Activated gamma-delta T cell treated with Interleukin-2 at 50 U/mL for 16 hours (primary cell): Measurements from ENCODE around the gene VAV3.

ENCODE experiments used
- DNase-seq: peaks from one replicate; pipeline ENCODE4 v3.0.0-alpha.2; 2020

VAV3 gene

DNA sequence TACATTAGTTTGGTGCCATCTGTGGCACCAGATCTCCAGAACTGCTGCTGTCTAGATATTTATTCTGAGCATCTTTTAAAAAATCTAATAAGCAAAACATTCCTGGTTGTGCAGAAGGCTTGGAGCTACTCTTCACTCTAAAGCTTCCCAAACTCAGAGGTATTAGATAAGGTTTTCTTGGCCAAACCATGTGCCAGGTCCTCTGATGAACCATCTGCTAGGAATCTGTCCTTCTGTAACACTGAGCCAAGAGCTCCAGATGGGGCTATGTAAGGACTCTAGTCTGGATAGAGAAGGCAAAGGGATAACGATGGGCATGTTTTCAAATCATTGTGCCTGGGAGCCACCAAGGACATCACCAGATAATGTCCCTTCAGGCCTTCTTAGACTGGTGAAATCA is 413.5 kb downstream of the VAV3 start:
- DNase-seq = no peak

DNA sequence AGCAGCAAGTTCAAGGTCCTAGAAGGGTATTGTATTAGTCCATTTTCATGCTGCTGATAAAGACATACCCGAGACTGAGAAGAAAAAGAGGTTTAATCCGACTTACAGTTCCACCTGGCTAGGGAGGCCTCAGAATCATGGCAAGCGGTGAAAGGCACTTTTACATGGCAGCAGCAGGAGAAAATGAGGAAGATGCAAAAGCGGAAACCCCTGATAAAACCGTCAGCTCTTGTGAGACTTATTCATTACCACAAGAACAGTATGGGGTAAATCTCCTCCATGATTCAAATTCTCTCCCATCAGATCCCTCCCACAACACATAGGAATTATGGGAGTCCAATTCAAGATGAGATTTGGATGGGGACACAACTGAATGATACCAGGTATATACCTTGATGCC is 414.6 kb downstream of the VAV3 start:
- DNase-seq = no peak

DNA sequence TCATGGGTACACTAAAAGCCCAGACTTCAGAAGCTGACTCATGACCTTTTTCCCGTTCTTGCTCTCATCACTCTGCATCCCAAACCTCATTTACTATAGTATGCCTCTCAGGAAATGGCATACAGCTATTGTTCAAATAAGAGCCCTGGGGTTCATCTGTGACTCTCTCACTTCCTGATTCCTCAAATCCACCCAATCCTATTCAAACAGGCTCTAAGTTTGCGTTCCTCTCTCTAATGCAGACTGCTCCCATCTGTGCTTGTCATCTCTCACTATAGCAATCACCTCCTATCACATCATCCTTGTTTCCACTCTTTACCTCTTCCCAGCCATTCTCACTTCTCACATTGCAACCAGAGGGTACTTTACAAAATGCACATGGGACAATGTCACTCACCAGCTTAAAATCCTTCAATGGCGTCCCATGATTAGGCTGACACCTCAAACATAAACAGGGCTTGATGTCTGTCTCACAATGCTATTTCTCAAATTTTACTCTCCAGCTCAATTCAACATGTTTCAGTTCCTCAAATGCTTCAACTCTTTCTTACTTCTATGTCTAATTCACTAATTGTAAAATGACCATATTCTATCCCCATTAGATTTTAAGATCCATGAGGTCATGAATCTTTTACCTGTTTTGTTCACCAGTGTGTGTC is 415.7 kb downstream of the VAV3 start:
- DNase-seq = no peak

DNA sequence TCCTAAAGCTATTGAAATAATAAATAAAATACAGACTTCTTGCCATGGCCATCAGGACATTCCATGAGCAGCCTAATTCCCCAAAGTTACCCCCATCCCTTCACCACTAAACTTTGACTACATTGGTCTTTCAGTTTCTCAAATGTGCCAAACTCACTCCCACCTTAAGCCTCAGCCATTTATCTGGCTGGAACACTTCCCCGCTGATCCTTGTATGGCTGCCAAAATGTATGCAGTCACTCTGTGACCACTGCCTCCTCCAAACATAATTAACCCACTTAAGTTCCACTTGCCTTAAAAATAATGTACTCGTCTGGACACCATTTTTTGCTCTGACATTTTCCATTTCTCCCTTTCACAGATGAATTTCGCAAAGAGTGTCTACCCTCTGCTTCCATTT is 416.7 kb downstream of the VAV3 start:
- DNase-seq = no peak

DNA sequence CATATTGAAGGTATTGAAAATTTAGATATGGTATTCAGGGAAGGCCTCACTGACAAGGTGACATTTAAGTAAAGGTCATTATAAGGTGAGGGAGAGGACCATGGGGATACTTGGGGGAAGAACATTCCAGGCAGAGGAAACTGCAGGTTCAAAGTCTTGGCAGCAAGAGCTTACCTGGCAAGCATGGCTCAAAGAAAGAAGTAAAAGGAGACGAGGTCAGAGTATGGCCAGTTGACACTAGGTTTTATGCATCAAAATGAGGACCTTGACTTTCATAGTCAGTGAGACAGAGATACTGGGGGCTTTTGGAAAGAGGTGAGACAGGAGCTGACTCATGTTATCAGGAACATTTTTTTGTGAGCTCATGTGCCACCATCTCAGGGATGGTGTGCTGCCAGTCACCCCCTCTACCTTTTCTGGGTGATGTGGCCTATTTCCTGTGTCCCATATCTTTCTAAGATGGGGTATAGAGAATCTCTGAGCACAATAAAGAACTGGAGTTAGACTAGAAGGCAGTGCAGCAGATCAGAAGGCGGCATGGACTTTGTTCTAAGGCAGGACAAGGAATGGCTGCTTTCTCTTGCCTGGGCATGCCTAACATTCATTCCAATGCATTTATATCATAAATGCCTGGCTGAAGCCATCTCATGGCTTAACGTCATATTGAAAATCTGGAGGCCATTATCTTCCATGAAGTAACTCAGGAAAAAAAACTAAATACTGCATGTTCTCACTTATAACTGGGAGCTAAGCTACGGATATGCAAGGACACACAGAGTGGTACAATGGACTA is 417.4 kb downstream of the VAV3 start:
- DNase-seq = no peak

DNA sequence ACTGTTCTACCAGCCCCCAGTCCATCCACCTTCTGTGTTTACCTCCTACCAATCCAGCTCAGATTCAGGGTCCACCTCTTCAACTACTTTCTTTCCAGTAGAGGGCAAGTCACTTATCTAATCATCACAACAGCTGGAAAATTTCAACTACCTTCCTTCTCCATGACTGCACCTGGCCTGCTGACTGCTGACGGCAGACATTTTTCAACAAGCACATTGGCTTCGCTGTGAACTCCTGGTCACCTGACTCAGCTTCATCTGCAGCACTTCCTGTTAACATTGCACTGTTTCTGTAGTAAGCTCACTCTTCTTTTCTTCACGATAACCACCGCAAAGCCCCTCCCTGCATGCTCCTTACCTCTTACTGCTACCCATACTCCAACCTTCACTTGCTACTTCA is 418.4 kb downstream of the VAV3 start:
- no peak for DNase-seq

DNA sequence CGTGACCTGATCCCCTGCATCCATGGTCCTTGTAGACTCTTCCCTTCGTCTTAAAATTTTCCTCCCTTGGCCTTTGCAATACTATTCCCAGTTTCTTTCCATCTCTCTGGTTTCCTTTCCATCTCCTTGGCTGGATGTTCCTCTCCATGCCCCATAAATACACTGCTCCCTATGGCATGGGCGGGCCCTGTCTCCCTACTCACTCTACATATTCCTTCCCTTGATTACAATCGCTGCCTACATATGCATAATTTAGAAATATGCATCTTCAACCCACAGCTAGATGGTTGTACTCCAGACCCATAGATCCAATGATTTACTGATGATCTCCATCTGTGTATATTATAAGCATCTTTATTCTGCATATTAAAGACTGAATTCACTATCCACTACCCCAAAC is 419.1 kb downstream of the VAV3 start:
- no peak for DNase-seq

DNA sequence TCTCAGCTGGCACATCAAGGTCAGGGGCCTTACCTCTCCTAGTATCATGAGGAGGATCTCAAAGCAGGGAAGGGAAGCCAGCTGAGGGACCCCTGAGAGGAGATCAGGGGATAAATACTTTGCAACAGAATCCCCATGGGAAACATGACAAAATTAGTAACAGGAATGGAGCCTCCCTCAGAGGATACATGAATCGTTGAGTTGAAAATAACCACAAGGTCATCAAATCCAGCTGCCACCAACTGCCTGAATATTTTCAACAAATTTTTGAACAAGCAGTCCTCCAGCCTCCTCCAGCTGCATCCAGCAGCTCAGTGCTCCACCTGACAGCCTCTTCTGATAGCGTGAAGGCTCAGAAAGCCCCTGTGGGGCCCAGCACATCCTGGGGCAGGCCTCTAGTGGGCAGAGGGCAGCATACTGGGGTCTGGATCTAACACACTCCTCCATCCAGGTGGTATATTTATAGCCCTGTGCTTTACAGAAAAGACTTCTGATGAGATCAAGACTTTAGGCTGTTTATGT is 419.9 kb downstream of the VAV3 start:
- DNase-seq = no peak

DNA sequence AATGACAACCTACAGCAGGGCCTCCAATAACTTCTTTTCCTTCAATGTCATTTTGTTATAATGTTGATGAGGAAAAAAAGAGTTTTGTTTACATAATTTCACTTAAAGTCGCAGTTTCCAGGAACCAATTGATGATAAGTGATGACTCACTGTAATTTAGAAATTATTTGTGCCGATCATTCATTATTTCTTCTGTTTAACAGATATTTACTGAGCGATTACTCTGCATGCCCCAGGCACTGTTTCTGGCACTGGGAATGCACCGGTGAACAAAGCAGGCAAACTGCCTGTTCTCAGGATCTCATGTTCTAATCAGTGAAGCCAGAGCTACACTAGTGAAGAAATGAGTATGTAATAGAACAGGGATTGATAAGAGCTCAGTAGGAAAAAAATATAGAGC is 420.7 kb downstream of the VAV3 start:
- DNase-seq = no peak

DNA sequence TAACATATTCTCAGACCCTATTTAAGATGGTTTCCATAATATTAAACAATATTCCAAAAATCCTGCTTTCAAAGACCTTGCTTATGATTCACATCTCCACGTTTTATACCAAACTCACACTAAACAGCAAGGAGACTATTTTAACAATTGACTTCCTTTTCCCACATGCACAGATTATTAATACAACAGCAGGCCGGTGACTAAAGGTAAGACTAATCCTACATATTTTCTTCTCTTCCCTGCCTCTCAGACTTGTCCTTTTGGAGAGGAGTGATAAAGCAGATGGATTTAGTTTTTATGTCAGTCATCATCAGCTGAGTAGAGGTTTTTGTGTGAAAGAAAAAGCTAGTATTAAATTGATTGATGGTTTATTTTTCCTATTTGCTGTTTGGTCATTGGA is 423.6 kb downstream of the VAV3 start:
- DNase-seq = no peak

DNA sequence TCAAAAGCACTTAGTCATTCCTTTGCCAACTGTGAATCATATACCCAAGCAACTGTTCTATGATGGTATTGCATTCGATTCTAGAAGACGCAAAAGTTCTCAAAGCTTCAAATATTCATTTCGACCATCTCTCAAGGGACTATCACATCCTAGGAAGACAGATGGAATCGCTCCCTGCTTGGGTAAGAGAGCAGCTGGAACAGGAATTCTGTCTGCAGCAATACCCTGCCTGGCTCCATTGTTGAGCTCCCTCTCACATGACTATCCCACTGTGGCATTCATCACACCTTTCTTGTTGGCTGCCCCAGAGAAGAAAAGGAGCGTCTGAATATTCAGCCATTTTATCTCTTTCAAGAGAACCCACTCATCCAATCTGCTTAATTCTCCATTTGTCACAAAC is 426.5 kb downstream of the VAV3 start:
- no peak for DNase-seq

DNA sequence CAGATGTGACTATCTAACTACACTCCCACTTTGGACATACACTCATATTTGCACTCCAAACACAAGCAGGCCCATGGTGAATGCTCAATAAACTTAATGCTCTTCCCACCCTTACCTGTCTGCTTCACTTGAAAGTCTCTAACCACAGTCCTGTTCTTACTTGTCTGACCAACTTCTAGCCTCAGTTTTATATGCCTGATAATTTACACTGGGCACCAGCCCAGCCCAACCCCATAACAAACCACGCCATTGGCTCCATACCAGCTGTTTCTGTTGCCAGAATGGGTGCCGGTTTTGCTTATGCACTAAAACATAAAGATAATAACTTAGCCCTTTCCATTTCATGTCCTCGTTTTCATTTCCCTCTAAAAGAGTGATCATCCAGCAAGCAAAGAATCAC is 428.7 kb downstream of the VAV3 start:
- DNase-seq = no peak

DNA sequence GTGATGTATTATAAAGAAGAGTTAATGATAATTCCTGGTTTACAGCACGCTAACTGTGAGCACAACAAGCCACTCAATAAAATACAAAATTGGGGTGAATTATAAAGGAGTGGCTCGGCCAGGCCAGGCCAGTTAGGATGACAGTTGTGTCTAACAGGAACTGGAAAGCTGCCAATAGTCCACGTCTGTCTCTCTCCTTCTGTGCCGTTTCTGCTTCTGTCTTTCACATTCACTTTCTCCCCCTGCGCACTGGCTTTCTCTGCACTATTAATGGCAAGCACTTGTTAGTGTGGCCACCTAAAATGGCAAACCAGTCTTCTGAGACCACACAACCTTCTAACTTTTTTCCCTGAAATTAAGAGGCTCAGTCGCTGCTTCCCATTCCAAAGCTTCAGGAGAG is 429.9 kb downstream of the VAV3 start:
- DNase-seq = no peak

DNA sequence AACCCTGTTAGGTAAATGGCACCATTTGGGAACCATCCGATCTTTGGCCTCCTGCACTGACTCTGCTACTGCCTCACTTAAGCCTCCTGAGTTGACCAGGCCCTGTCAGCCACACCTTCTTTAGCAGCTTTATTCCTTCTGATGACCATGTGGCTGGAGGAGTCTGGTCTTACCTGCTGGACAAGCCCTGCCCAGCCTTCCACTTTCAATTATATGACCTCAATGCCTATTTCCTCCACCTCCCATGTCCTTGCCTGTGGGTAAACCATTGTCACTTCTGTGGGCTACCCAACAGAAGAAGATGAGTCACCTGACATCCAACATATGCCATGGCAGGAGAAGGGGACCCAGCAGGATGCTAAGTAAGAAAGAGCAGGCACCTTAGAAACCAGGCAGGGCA is 430.3 kb downstream of the VAV3 start:
- no peak for DNase-seq

DNA sequence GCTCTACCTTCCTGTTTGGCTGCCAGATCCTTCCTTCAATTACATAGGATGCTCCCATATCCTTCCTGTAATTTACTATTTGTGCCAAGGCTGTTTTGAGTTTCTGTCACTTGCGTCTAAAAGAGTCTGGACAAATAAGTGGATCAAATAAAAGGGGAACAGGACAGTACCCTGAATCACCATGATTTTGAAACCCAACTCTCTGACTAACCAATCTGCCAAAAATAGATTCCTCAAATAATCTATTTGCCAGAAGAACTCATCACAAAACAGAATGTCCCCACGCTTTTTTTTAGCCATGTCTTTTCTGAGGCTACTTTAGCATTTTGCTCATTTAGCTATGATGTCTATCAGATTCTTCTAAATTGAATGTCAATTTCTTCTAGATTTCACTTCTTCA is 431.5 kb downstream of the VAV3 start:
- DNase-seq = no peak

DNA sequence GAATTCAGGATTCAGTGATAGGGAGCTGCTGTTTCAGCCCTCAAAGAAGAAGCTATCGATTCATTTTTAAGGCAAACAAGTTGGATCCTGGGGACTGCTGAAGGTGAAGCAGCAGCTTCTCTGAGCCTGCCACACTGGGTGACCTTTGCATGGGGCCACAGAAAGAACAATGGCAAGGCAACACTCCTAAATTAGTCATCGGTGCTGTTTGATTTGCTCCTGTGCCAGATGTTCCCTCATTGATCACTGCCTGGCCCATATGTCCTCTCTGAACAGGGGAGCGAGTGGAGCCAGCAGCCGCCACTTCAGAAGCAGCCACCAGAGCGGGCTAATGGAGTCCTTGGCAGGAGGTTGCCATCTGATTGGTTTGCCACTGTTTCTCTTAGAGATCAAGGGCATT is 432.7 kb downstream of the VAV3 start:
- no peak for DNase-seq

DNA sequence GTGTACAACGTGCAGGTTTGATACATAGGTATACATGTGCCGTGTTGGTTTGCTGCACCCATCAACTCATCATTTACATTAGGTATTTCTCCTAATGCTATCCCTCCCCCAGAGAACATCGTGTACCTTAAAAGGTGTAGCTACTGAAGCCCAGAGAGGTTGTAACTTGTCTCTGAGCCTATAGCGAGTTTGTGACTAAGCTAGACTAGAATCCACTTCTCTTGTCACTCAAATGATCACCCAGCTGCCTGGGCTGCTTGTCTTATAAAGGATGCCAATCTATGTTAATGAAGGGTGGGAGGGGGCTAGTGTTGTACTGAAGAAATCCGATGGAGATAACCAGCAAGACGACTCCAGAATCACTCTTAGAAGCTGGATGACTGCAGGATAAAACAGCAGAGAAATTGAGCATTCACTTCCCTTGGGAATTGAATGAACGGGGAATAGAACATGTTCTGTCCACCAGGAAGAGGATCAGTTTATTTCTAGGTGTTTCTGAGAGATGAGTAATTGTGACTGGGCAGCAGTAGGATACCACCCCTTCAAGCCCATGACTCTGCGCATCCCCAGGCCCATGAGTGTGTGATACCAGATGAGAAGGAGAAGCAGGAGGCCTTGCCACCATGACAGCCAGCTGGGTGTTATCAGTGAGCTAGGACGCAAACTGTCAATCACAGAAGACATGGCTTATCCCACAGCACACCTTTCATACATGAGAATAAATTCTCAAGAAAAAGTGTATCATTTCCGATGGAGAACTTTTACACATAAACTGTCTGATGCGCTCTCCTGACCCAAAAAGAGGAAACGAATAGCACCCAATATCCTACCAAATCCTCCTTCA is 433.7 kb downstream of the VAV3 start:
- no peak for DNase-seq

DNA sequence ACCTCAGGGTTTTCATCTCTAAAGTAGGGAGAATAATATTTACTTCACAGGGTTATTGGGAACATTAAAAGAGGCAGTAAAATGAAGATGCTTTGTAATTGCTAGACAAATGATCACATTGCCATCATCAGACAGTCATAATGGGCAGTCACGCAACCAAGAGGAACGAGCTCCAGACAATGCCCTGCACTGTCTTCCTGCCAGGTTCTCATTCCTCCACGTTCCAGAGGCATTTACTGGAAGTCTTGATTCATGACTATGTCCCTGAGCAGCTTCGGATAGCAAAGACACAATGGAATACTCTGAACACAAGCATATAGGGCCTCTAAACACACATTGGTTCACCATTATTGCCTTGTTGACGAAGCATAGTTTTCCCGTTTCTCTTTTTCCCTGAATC is 434.4 kb downstream of the VAV3 start:
- no peak for DNase-seq

DNA sequence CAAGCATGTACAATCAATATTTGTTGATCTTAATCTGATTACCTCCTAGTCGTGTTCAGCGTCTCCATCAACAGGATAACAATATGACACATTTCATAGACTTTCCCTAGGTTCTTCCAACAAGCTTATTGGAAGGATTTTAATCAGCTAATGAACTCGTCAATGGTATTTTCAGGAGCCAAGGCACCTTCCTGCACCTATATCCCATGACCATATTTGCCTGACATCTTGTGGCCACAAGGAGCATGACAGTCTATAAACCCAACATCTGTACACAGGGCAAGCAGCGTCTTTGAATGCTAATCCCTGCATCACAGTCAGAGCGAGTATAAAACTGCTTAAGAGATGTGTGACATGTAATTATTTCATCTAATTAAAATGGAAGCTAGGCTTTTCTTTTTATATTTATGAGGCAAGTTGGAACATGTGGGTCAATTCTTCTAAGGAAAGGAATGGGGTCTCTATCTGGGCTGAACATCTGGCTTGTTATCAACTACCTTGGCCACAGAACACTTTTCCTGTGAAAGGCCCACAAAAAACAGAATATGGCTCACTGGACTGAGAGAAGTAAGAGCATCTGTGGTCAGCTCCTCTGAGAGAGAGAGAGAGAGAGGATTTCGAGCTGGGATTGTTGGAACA is 435.4 kb downstream of the VAV3 start:
- no peak for DNase-seq

DNA sequence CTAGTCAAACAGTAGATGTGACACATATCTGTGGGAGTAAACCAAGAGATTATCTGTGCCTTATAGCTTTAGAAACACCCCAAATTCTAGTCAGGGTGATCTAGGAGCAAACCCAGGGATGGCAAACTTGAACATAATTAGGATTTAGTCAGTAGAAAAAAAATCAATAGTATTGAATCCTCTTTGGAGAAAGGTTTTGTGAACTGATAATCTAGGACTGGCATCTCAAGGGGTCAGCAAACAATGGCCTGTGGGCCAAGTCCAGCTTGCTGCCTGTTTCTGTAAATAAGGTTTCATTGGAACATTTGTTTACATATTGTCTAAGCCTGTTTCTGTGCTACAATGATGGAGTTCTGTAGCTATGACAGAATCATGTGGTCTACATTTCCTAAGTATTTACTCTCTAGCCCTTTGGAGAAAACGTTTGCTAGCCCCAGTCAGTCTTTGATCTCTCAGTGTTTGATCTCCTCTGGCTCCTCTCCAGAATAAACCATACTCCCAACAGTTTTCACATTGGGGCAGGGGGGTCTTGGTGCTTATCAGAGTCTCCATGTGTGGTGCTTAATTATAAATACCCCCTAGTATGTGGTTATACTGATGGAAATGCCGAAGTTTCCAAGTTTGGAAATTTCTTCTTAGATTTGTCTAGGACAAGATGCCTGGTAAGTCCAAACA is 438.3 kb downstream of the VAV3 start:
- no peak for DNase-seq

DNA sequence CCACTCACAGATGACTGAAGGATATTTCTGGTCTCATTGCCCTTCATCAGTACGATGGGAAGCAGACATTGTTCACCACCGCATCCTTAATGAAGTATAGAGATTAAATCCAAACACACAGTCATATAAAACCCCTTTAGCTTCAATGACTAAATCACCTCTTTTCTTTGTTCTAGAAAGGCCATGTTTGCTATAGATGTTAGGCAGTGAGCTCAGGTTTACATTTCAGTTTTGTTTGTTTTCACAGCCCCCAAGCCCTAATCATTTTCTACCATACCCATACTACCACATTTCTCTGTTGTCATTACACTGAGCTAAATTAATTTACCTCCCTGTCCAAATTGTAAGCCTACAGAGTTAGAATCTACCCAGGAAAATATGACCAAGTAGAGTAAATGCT is 439.0 kb downstream of the VAV3 start:
- no peak for DNase-seq

DNA sequence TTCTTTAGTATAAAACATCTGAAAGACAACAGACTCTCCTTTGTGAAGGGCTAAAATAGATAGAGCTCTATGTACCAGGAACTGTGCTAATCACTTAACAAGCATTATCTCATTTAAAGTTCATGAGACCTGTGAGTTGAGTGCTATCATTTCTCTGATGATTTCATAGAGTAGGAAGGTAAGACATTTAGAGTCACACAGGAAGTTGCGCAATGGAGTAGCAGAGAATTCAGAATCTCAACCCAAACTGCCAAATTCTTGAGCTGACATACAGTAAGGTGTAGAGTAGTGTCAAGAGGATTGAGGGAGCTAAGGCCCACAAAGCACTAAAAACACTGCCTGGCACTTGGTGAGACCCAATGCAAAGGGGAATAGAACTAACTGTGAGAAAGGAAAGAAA is 439.8 kb downstream of the VAV3 start:
- no peak for DNase-seq

DNA sequence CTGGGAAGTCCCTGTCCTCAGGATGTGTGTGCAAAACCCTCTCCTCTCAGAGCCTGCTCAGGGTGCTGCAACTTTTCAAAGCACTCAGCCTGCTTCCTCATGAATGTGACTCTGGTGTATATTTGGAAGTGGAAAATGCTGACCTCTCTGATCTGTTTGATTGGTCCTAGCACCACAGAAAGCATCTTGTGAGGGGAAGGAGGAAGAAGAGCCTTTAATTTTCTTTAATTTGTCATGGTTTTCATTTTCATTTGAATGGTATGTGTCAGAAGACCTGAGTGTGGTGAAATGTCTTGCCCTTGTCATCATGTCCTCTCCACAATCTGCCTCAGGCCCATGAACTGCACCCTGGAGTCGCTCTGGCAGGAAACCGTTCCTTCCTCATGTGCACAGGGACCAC is 440.7 kb downstream of the VAV3 start:
- no peak for DNase-seq
